PFSK-1 (cell line): ENCODE results near the gene FGF14.

Source experiments
- FOXP2 ChIP-seq: optimal IDR thresholded peaks from 2 replicates; pipeline ENCODE3; 2011; ENCODE audit warnings: borderline replicate concordance, control low read depth, inconsistent platforms; ENCODE audit not compliant: insufficient read depth; ENCODE audit errors: extremely low read length, extremely low read depth
- POLR2AphosphoS5 ChIP-seq: IDR thresholded peaks from 2 replicates; pipeline ENCODE4 v1.6.1; 2012; ENCODE audit warnings: low read depth, mild to moderate bottlenecking, control low read depth, low read length, moderate library complexity
- REST ChIP-seq, 2 experiments: IDR thresholded peaks; 2 replicates each; pipeline versions ENCODE4 v1.6.1 to v1.8.0; 2011 to 2012; ENCODE audit warnings: low read depth in 2 of 2, low read length in 2 of 2, control low read depth in 1 of 2, inconsistent platforms in 1 of 2, mild to moderate bottlenecking in 1 of 2, moderate library complexity in 1 of 2; ENCODE audit not compliant: insufficient read depth in 1 of 2
- SIN3A ChIP-seq: IDR thresholded peaks from 2 replicates; pipeline ENCODE4 v1.6.1; 2012; ENCODE audit warnings: mild to moderate bottlenecking, low read length, moderate library complexity, borderline replicate concordance; ENCODE audit not compliant: insufficient read depth
- TAF1 ChIP-seq: IDR thresholded peaks from 2 replicates; pipeline ENCODE4 v1.6.1; 2012; ENCODE audit warnings: low read length, control low read depth, borderline replicate concordance; ENCODE audit not compliant: insufficient read depth

The FGF14 gene

GRCh38 chr13:101977475-101977874 is 424.4 kb downstream of the FGF14 start:
- no peak for TF ChIP-seq POLR2AphosphoS5
- no peak for TF ChIP-seq FOXP2
- TF ChIP-seq TAF1: no peak
- TF ChIP-seq SIN3A: no peak
- no peak for TF ChIP-seq REST (IDR thresholded peaks at IDR 0.05; ENCODE audit: insufficient read depth in 1 of 2, low read depth in 2 of 2, low read length in 2 of 2)

- TF ChIP-seq POLR2AphosphoS5 (no peak), SIN3A (no peak), REST (IDR thresholded peaks at IDR 0.05; ENCODE audit: insufficient read depth in 1 of 2, low read depth in 2 of 2, low read length in 2 of 2) (no peak), TAF1 (no peak), FOXP2 (no peak)
Observed at GRCh38 chr13:101972191-101972590, 429.7 kb downstream of the FGF14 start.

GRCh38 chr13:101970341-101970740 is 431.5 kb downstream of the FGF14 start:
- TF ChIP-seq REST (IDR thresholded peaks at IDR 0.05; ENCODE audit: insufficient read depth in 1 of 2, low read depth in 2 of 2, low read length in 2 of 2) (no peak), POLR2AphosphoS5 (no peak), TAF1 (no peak), FOXP2 (no peak), SIN3A (no peak)

GRCh38 chr13:101967781-101968180 is 434.1 kb downstream of the FGF14 start:
- TF ChIP-seq FOXP2: no peak
- TF ChIP-seq POLR2AphosphoS5: no peak
- TF ChIP-seq REST (IDR thresholded peaks at IDR 0.05; ENCODE audit: insufficient read depth in 1 of 2, low read depth in 2 of 2, low read length in 2 of 2): no peak
- TF ChIP-seq TAF1: no peak
- no peak for TF ChIP-seq SIN3A

- no peak for TF ChIP-seq SIN3A
- TF ChIP-seq POLR2AphosphoS5: no peak
- no peak for TF ChIP-seq FOXP2
- TF ChIP-seq TAF1: no peak
- TF ChIP-seq REST (IDR thresholded peaks at IDR 0.05; ENCODE audit: insufficient read depth in 1 of 2, low read depth in 2 of 2, low read length in 2 of 2): no peak
Observed at GRCh38 chr13:101967216-101967615, 434.6 kb downstream of the FGF14 start.
